ENCODE results near the gene ESPNL.
"Not testable (repeated sequence)": the region's sequence is repeated elsewhere in the genome, so short reads cannot be mapped to it uniquely, and the experiment has no call there.

The ESPNL gene

DNA sequence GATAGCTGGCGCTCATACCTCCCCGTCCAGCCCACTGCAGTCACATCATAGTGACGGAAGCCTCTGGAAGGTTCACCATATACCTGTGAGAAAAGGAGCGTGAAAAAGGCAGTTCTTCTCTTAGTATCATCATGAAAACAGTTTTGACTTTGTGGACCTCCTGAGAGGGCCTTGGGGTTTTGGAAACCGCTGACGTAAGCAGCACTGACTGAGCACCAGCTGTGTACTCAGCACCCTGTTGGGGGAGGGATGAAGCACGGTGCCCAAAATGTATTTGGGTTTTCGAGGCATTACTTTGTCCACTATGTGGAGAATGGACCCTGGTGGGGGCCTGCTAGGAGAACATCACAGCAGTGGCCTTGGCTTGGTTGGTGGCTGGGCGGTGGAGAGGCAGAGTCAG lies 33.9 kb upstream of the ESPNL start:
- TF ChIP-seq CTCF (conservative IDR thresholded peaks at IDR 0.05; ENCODE audit: control insufficient read depth, insufficient read depth, low read depth, low read length) = no peak
- DNase-seq (ENCODE audit: low read depth) = no peak

GRCh38 chr2:238066718-238067117 lies 33.4 kb upstream of the ESPNL start:
- not testable (repeated sequence) for H3K4me3 ChIP-seq (ENCODE audit: control insufficient read depth, low read depth, low read length); DNase-seq (ENCODE audit: low read depth)

More for the DNA sequence above, 33.9 kb upstream of the ESPNL start:
- no peak overlapping the region for H3K4me3 ChIP-seq (ENCODE audit: control insufficient read depth, low read depth, low read length)

GRCh38 chr2:238067939-238068338 lies 32.2 kb upstream of the ESPNL start:
- no peak overlapping the region for H3K4me3 ChIP-seq (ENCODE audit: control insufficient read depth, low read depth, low read length)
- no peak for TF ChIP-seq CTCF (conservative IDR thresholded peaks at IDR 0.05; ENCODE audit: control insufficient read depth, insufficient read depth, low read depth, low read length)
- no peak for DNase-seq (ENCODE audit: low read depth)

- no peak for TF ChIP-seq CTCF (conservative IDR thresholded peaks at IDR 0.05; ENCODE audit: control insufficient read depth, insufficient read depth, low read depth, low read length)
- H3K4me3 ChIP-seq (ENCODE audit: control insufficient read depth, low read depth, low read length) = no peak overlapping the region
- no peak for DNase-seq (ENCODE audit: low read depth)
Measured at GRCh38 chr2:238069021-238069709, 31.0 kb upstream of the ESPNL start.

- DNase-seq (ENCODE audit: low read depth) = no peak
- H3K4me3 ChIP-seq (ENCODE audit: control insufficient read depth, low read depth, low read length) = no peak overlapping the region
- TF ChIP-seq CTCF (conservative IDR thresholded peaks at IDR 0.05; ENCODE audit: control insufficient read depth, insufficient read depth, low read depth, low read length) = no peak
Measured at GRCh38 chr2:238069877-238070276, 30.3 kb upstream of the ESPNL start.

- DNase-seq (ENCODE audit: low read depth) = no peak
- H3K4me3 ChIP-seq (ENCODE audit: control insufficient read depth, low read depth, low read length) = no peak overlapping the region
- TF ChIP-seq CTCF (conservative IDR thresholded peaks at IDR 0.05; ENCODE audit: control insufficient read depth, insufficient read depth, low read depth, low read length) = no peak
Measured at GRCh38 chr2:238075397-238075796, 24.7 kb upstream of the ESPNL start.

GRCh38 chr2:238077292-238077691 lies 22.8 kb upstream of the ESPNL start:
- no peak overlapping the region for H3K4me3 ChIP-seq (ENCODE audit: control insufficient read depth, low read depth, low read length)
- peak; percentile 3 for DNase-seq (ENCODE audit: low read depth)
- no peak for TF ChIP-seq CTCF (conservative IDR thresholded peaks at IDR 0.05; ENCODE audit: control insufficient read depth, insufficient read depth, low read depth, low read length)

All from fibroblast of mammary gland (primary cell).